Measurements from ENCODE around the gene TRAF5.
A peak's percentile ranks its signal among the peaks of the same experiment; 100 is the strongest.

The TRAF5 gene

DNA sequence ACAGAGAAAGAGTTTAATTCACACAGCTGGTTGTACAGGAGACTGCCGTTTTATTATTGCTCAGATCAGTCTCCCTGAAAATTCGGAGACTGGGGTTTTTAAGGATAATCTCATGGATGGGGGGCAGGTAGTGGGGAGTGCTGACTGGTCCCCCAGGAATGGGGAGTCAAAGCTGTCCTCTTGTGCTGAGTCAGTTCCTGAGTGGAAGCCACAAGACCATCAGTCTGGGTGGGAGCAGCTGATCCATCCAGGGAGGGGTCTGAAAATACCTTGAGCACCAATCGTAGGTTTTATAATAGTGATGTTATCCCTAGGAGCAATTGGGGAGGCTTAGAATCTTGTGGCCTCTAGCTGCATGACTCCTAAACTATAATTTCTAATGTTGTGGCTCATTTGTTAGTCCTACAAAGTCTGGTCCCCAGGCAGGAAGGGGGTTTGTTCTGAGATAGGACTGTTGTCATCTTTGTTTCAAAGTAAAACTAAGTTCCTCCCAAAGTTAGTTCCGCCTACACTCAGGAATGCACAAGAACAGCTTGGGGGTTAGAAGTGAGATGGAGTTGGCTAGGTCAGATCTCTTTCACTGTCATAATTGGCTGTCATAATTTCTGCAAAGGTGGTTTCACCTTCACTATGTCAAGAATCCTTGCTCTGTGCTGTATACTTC, 50.3 kb downstream of the TRAF5 start:
- peaks cover 22 to 33% of the 10 kb centered on the region in 2 experiments for H3K4me1 ChIP-seq (ENCODE audit: control insufficient read depth in 1 of 2, insufficient read depth in 1 of 2, low read depth in 1 of 2, low read length in 1 of 2)
- H3K27me3 ChIP-seq = no peaks in the 10 kb centered on the region
- H3K27ac ChIP-seq = peak overlapping the region; percentile 69
- H3K9me3 ChIP-seq = no peaks in the 10 kb centered on the region
- H3K36me3 ChIP-seq = no peaks in the 10 kb centered on the region
- TF ChIP-seq CTCF (IDR thresholded peaks at IDR 0.05) = no peak
- no peak overlapping the region for H3K4me3 ChIP-seq (ENCODE audit: low read depth in 1 of 2, low read length in 1 of 2)

GRCh38 chr1:211377539-211378450, 51.2 kb downstream of the TRAF5 start:
- no peak for TF ChIP-seq CTCF (IDR thresholded peaks at IDR 0.05)
- no peaks in the 10 kb centered on the region for H3K27me3 ChIP-seq
- H3K4me1 ChIP-seq (ENCODE audit: control insufficient read depth in 1 of 2, insufficient read depth in 1 of 2, low read depth in 1 of 2, low read length in 1 of 2) = peaks cover 27 to 38% of the 10 kb centered on the region in 2 experiments
- H3K27ac ChIP-seq = peak overlapping the region; percentile 69
- no peak overlapping the region for H3K4me3 ChIP-seq (ENCODE audit: low read depth in 1 of 2, low read length in 1 of 2)
- no peaks in the 10 kb centered on the region for H3K36me3 ChIP-seq
- no peaks in the 10 kb centered on the region for H3K9me3 ChIP-seq

DNA sequence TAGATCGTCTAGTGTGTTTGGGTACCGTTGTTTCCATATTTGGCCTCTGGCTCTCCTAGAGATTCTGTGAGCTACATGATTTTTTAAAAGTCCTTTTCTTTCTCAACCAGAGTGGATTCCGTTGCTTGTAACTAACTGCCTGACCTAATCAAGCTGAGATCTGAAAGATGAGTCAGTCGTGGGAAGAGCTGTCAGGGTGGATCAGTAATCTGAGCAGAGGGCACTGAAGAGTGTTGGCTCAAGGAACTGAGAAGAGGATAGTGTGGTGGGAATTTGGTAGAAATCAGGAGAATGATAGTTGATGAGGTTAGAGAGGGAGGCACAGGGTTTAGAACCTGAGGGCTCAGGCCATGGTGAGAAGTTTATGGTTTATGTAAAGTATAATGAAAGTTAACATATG, 52.2 kb downstream of the TRAF5 start:
- H3K27ac ChIP-seq = no peak overlapping the region
- TF ChIP-seq CTCF (IDR thresholded peaks at IDR 0.05) = no peak
- no peaks in the 10 kb centered on the region for H3K9me3 ChIP-seq
- no peak overlapping the region for H3K4me3 ChIP-seq (ENCODE audit: low read depth in 1 of 2, low read length in 1 of 2)
- no peaks in the 10 kb centered on the region for H3K27me3 ChIP-seq
- peaks cover 35 to 44% of the 10 kb centered on the region in 2 experiments for H3K4me1 ChIP-seq (ENCODE audit: control insufficient read depth in 1 of 2, insufficient read depth in 1 of 2, low read depth in 1 of 2, low read length in 1 of 2)
- no peaks in the 10 kb centered on the region for H3K36me3 ChIP-seq

DNA sequence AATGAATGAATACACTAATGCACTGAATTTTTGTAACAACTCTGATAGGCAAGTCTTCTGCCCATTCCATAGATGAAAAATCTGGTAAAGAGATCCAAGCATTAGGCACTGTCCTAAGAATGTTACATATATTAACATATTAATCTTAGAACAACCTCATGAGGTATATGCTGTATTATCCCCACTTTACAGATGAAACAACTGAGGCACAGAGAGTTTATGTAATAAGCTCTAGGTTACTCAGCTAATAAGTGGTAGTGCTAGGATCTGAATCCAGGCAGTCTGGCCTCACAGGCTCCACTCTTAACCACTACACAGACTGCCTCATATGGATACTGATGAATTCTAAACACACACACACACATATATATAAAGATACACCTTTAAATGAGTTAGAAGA, 52.8 kb downstream of the TRAF5 start:
- H3K27ac ChIP-seq = no peak overlapping the region
- H3K4me1 ChIP-seq (ENCODE audit: control insufficient read depth in 1 of 2, insufficient read depth in 1 of 2, low read depth in 1 of 2, low read length in 1 of 2) = peaks cover 31 to 38% of the 10 kb centered on the region in 2 experiments
- no peak for TF ChIP-seq CTCF (IDR thresholded peaks at IDR 0.05)
- no peaks in the 10 kb centered on the region for H3K27me3 ChIP-seq
- H3K9me3 ChIP-seq = no peaks in the 10 kb centered on the region
- H3K4me3 ChIP-seq (ENCODE audit: low read depth in 1 of 2, low read length in 1 of 2) = no peak overlapping the region
- no peaks in the 10 kb centered on the region for H3K36me3 ChIP-seq

DNA sequence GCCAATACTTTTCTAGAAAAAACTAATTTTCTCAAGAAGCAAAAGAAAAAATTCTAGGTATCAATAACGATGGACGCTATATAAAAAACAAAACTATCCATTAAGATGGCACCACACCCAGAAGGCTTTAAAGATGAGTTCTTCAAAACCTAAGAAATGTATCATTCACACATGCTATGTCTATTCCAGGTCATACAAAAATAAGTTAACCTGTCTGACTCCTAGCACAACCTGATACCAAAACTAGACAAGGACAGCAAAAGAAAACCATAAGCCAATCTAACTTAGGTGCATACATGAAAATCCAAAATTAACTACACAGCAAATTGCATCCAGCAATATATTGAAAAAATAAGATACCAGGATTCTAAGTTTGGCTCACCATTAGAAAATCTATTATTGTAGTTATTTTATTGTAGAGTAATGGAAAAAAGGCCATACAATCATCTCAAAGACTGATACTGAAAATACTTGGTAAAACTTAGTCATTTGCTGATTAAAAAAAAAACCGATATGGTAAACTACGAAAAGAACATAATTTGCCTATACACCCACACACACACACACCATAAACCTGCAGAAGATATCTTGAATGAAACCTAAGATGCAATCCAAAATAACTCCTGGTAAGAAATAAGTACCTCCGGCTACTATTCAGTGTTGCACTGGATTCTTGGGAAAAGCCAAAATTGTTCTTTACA, 55.0 kb downstream of the TRAF5 start:
- H3K4me3 ChIP-seq (ENCODE audit: low read depth in 1 of 2, low read length in 1 of 2) = peak overlapping the region in 1 of 2 experiments; percentile 72

More for the DNA sequence above, 55.0 kb downstream of the TRAF5 start:
- Histone ChIP-seq H3K27ac (peak overlapping the region; percentile 97), H3K36me3 (no peaks in the 10 kb centered on the region), H3K9me3 (no peaks in the 10 kb centered on the region), H3K4me1 (ENCODE audit: control insufficient read depth in 1 of 2, insufficient read depth in 1 of 2, low read depth in 1 of 2, low read length in 1 of 2) (peaks cover 22 to 24% of the 10 kb centered on the region in 2 experiments), H3K27me3 (no peaks in the 10 kb centered on the region)
- no peak for TF ChIP-seq CTCF (IDR thresholded peaks at IDR 0.05)
